ENCODE measurements around the gene PTPRG. TPM values are rescaled to one million over a fixed set of nuclear protein-coding genes. Genes with fewer than 3 reads are reported as not detected.
A peak's percentile ranks its signal among the peaks of the same experiment; 100 is the strongest.

PTPRG gene
- total and polyA plus RNA-seq, 7 donors: 0.69 to 76.3 (median 62.7) TPM

- no peaks in the 10 kb centered on the region for H3K36me3 ChIP-seq
These were observed 2.1 kb upstream of the PTPRG start for GRCh38 chr3:61559136-61559731.

GRCh38 chr3:61560517-61561373 is 626 bp upstream of the PTPRG start:
- TF ChIP-seq POLR2AphosphoS5 (IDR thresholded peaks at IDR 0.05): peak; percentile 52 to 79 (median 62)
- TF ChIP-seq POLR2A (IDR thresholded peaks at IDR 0.05): peak in 1 of 2 donors; percentile 31
- TF ChIP-seq EP300 (IDR thresholded peaks at IDR 0.05): no peak
- TF ChIP-seq CTCF (IDR thresholded peaks at IDR 0.05): peak in 1 of 4 experiments; percentile 35
- Histone ChIP-seq H3K36me3 (no peaks in the 10 kb centered on the region), H3K4me3 (peak overlapping the region; percentile 85 to 93 (median 90)), H3K9me3 (no peaks in the 10 kb centered on the region), H3K4me1 (peaks cover 0 to 19% (median 12%) of the 10 kb centered on the region in 4 donors), H3K27ac (peak overlapping the region; percentile 94 to 98 (median 94)), H3K27me3 (no peaks in the 10 kb centered on the region)
- DNase-seq: peak; percentile 92
- 1% methylated on average over 64 of the region's 64 CpGs for WGBS, 2 donors
- intact Hi-C loops (cut with DNase I): loop anchor here (5.0 to 10.0 kb wide), 4 partner anchors 77 to 297 kb away; no protein-coding TSS in a partner anchor

More at GRCh38 chr3:61559136-61559731, 2.1 kb upstream of the PTPRG start:
- WGBS, 2 donors: 49 to 59% methylated on average over 7 of the region's 7 CpGs
- no peak for TF ChIP-seq EP300 (IDR thresholded peaks at IDR 0.05)
- TF ChIP-seq POLR2A (IDR thresholded peaks at IDR 0.05): no peak
- TF ChIP-seq CTCF (IDR thresholded peaks at IDR 0.05): no peak
- TF ChIP-seq POLR2AphosphoS5 (IDR thresholded peaks at IDR 0.05): no peak
- Histone ChIP-seq H3K27me3 (no peaks in the 10 kb centered on the region), H3K27ac (peak overlapping the region in 3 of 4 donors; percentile 94 to 98 (median 95)), H3K4me3 (no peak overlapping the region), H3K4me1 (peaks cover 0 to 7% (median 2%) of the 10 kb centered on the region in 4 donors), H3K9me3 (no peaks in the 10 kb centered on the region)
- no peak for DNase-seq
- intact Hi-C loops (cut with DNase I): loop anchor here (10.0 kb wide), 1 partner anchor 304 kb away; the partner anchor contains the start of gene FHIT

- TF ChIP-seq EP300 (IDR thresholded peaks at IDR 0.05) (no peak), POLR2AphosphoS5 (IDR thresholded peaks at IDR 0.05) (peak in 1 of 4 donors; percentile 31)
These were observed 810 bp downstream of the PTPRG start for GRCh38 chr3:61562042-61562720.

GRCh38 chr3:61562721-61563312 is 1.4 kb downstream of the PTPRG start:
- peak; percentile 72 for DNase-seq
- 1 to 2% methylated on average over 44 of the region's 44 CpGs for WGBS, 2 donors
- no peaks in the 10 kb centered on the region for H3K9me3 ChIP-seq
- H3K36me3 ChIP-seq: no peaks in the 10 kb centered on the region
- TF ChIP-seq CTCF (IDR thresholded peaks at IDR 0.05): no peak
- peak in 2 of 4 donors; percentile 16 to 19 for TF ChIP-seq POLR2AphosphoS5 (IDR thresholded peaks at IDR 0.05)
- no peak for TF ChIP-seq EP300 (IDR thresholded peaks at IDR 0.05)
- peaks cover 0 to 22% (median 15%) of the 10 kb centered on the region in 4 donors for H3K4me1 ChIP-seq
- H3K4me3 ChIP-seq: peak overlapping the region; percentile 85 to 93 (median 90)
- peak overlapping the region; percentile 94 to 98 (median 94) for H3K27ac ChIP-seq
- no peaks in the 10 kb centered on the region for H3K27me3 ChIP-seq
- intact Hi-C loops (cut with DNase I): loop anchor here (5.0 to 10.0 kb wide), 4 partner anchors 74 to 294 kb away; no protein-coding TSS in a partner anchor

More at GRCh38 chr3:61562042-61562720, 810 bp downstream of the PTPRG start:
- WGBS, 2 donors: 1% methylated on average over 65 of the region's 65 CpGs
- H3K27ac ChIP-seq: peak overlapping the region; percentile 94 to 98 (median 94)
- no peaks in the 10 kb centered on the region for H3K27me3 ChIP-seq
- H3K36me3 ChIP-seq: no peaks in the 10 kb centered on the region
- no peaks in the 10 kb centered on the region for H3K9me3 ChIP-seq
- H3K4me3 ChIP-seq: peak overlapping the region; percentile 85 to 93 (median 90)
- peaks cover 0 to 22% (median 15%) of the 10 kb centered on the region in 4 donors for H3K4me1 ChIP-seq
- intact Hi-C loops (cut with DNase I): loop anchor here (5.0 to 10.0 kb wide), 4 partner anchors 75 to 295 kb away; no protein-coding TSS in a partner anchor
- no peak for DNase-seq
